GM12873 (cell line): ENCODE results near the gene KCNT1.

Source experiments
- CTCF ChIP-seq: IDR thresholded peaks from 2 replicates; pipeline ENCODE4 v1.5.1; 2012; ENCODE audit warnings: low read depth, mild to moderate bottlenecking, moderate library complexity, low read length, control low read depth; ENCODE audit not compliant: insufficient read depth; ENCODE audit errors: missing control alignments

Gene KCNT1

GRCh38 chr9:135731454-135731853 is 29.5 kb downstream of the KCNT1 start:
- no peak for TF ChIP-seq CTCF

DNA sequence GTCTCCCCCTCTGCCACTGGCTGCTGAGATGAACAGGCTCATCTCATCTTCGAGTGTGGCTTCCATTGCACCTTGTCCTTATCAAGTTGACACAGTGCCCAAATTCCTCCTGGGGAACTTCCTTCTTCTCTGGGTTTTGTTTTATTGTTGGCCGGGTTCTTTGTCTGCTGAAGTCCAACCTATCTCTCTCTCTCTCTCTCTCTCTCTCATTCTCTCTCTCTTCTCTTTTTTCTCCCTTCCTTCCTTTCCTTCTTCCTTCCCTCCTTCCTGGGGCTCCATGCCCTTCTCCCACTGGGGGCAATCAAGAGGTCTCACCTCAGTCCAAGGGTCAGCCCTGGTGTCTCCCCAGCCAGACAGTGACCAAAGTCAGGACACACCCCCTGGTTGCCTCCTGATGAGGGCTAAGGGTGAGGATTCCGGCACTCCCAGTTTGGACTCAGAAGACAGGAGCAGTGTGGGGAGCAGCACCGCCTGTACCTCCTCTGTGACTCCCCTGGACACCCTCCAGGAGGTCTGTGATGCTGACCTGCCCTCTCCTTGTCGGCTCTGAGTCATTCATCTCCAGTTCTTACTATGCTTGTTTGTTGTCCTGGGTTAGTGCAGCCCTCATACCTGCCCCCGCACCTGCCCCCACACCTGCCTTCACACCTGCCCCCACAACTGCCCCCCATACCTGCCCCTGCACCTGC is 30.7 kb downstream of the KCNT1 start:
- TF ChIP-seq CTCF = no peak

DNA sequence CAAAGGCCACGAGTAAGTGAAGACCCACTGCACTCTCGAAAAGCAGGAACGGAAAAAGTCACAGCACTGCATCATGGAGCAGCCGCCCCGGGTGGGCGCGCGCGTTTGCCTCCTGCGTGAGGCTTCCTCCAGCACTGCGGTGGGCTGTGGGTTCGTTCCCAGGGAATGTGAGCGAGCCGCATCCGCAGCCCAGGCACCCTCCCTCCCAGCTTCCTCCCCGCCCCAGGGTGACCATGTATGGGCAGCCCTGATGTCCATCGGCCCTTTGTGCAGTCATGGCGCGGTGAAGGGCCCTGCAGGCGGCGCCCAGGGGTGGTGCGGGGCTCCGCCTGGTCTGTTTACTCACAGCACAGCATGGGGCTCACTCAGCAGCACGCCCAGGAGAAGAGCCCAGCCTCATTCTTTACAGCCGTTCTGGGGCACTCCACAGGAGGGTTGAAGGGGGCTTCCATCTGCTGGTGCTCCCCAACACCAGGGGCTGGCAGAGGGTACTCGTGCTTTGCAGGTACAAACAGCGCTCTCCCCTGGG is 32.7 kb downstream of the KCNT1 start:
- TF ChIP-seq CTCF = no peak

GRCh38 chr9:135736272-135736978 is 34.4 kb downstream of the KCNT1 start:
- no peak for TF ChIP-seq CTCF

DNA sequence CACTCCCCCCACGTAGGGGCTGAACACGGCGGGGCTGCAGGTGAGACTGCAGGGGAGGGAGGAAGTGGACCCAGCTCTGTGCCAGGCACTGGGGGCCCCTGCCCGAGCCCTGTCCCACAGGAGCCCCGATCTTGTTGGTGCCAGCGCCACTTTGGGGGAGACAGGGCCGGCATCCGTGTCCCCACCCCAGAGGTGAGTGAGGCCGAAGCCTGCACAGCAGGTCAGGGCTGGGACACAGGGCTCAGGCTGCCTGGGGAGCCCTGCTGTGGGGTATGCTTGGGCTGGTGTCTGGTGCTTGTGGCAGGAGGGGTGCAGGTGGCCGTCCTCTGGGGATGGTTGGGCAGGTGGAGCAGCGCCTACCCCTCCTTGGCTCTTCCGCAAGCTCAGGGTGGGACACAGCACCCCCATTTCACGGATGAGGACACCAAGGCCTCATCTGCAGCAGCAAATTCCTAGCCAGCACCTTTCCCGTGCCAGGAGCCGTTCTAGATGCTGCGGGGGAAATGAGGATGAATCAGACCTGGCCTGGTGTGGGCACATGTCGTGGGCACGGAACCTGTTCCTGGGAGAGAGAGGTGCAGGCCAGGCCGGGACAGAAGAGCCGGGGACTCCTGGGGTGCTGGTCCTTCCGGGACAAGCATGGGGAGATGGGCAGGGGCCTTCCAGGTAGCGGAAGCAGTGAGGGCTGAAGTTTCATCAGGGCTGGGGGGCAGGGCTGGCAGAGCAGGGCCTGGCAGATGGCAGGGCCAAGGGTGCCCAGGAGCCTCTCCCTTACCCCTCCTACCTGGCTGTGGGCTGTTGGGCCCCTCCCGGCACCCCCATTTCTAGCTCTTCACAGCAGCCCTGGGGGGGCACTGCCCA is 35.2 kb downstream of the KCNT1 start:
- TF ChIP-seq CTCF = no peak

- TF ChIP-seq CTCF = no peak
These were observed 36.0 kb downstream of the KCNT1 start for GRCh38 chr9:135737840-135738521.
